Germinal center (tissue), 1 donor: ENCODE measurements around the gene IRF2BP1.

Source experiments
- DNase-seq: peaks from one replicate; pipeline ENCODE4 v3.0.0; 2012; ENCODE audit warnings: mixed read lengths, low spot score

Gene IRF2BP1, protein sequence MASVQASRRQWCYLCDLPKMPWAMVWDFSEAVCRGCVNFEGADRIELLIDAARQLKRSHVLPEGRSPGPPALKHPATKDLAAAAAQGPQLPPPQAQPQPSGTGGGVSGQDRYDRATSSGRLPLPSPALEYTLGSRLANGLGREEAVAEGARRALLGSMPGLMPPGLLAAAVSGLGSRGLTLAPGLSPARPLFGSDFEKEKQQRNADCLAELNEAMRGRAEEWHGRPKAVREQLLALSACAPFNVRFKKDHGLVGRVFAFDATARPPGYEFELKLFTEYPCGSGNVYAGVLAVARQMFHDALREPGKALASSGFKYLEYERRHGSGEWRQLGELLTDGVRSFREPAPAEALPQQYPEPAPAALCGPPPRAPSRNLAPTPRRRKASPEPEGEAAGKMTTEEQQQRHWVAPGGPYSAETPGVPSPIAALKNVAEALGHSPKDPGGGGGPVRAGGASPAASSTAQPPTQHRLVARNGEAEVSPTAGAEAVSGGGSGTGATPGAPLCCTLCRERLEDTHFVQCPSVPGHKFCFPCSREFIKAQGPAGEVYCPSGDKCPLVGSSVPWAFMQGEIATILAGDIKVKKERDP

DNA sequence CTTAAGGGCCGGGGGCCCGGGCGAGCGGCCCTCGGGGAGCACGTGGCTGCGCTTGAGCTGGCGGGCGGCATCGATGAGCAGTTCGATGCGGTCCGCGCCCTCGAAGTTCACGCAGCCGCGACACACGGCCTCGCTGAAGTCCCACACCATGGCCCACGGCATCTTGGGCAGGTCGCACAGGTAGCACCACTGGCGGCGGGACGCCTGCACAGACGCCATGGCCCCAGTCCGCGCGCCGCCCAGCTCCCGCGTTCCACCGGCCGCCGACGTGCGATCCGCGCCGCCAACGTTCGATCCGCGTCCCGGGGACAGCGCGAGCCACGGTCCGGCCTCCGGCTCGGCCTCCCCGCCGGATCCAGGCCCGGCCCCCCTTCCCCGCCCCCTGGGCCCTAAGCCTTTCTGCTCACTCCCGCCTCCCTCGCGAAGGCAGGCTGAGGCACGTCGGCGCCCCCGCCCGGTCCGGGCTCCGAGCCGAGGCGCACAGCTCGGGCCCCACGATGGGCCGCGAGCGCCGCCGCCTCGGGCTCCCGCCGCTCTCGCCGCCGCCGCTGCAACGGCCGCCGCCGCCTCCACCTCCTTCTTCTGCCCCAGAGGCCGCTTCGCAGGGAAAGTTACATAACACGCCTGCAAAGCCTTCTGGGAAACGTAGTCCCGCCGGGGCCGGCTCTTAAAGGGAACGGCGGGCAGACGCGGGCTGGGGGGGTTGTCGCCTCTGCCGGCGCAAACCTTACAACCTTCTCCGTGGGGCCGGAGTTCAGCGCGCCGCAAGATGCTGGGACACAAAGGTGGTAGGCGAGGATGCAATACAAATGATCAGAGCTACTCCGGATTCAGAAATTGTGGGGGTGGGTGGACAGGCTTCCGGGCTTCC lies at the start of gene IRF2BP1:
Gene IRF2BP1, minus strand, starts transcription at position 586 of the 871 bp plus-strand sequence. Its CDS starts 367 bp downstream, at position 219.
- peak; percentile 91 for DNase-seq

DNA sequence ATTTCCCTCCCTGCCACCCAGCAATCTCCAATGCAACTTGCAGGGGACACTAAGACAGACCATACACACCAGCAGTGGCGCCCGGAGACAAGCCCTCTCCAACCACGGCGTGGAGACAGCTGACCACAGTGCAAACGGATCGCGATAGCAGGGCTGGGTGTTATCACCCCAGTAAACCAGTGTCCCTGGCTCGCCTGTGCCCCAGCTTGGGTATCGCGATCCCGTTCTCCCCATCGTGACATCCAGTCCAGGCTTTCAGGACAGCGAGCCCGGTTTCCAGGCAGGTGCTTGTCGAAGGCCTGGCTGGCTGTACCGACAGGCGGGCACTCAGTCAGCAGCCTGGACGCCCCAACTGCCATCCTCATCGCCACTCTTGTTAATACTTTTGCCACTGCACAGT lies 49.3 kb upstream of the IRF2BP1 start:
- no peak for DNase-seq

DNA sequence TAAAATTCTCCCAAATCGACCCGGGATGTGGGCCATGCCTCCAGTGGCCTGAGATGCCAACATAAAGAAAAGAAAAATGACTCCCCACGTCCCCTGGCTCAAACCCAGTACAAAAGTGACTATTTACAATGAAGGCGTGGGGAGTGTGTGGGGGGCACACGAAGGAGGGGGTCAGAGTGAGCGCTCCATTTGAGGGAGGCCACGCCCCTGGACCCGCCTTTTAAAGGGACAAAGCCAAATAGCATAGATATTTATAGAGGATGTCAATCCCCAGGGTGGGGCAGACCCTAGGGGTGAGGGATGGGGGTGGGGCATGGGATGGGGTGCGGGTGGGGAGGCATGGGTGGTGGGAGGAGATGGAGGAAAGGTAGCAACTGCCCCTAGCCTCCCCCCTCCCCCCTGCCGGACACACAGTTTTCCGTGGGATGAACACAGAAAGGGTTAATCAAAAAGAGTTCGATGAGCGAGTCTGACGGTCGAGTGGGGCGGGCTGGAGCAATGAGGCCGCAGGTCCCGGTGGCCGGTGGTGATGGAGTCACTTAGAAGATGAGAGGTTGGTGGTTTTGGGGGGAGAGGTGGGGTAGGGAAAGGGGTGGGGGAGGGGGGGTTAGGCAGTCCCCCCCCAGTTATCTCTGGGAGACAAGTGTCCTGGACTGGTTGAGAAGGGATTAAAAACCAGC lies 48.8 kb upstream of the IRF2BP1 start:
- no peak for DNase-seq

DNA sequence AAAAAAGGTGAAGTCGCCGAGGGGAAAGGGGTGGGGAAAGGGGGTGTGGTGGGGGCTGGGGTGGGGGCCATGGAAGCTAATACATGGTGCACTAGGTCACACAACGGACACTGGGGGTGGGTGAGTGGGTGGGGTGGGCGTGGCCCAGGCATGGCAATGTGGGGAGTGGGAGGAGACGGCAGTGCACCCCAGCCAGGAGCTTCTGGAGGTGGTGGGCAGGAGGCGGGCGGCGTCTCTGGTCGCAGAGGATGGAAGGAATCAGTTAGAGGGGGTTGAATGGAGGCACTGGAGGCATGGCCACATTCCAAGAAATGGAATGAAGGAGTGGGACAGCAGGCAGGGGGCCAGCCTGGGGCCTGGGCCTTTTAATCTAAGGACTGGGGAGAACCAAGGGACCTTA lies 47.8 kb upstream of the IRF2BP1 start:
- DNase-seq, result no peak

DNA sequence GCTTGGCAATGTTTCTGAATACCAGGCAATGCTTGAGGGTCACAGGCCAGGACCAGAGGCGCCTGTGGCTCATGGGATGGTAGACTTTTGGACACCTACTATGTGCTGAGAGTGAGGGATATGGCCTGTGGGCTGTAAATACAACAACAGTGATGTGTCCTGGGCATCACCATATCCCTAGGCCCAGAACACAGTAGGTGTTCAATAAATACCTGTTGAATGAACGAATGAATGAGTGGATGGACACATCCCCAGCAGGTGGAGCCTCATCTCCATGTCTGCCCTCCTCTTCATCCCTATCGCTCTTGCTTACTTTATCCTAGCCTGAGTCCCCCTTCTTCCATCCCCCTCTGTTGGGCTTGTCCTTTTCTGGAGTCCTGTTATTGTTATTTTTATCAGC lies 45.1 kb upstream of the IRF2BP1 start:
- no peak for DNase-seq

DNA sequence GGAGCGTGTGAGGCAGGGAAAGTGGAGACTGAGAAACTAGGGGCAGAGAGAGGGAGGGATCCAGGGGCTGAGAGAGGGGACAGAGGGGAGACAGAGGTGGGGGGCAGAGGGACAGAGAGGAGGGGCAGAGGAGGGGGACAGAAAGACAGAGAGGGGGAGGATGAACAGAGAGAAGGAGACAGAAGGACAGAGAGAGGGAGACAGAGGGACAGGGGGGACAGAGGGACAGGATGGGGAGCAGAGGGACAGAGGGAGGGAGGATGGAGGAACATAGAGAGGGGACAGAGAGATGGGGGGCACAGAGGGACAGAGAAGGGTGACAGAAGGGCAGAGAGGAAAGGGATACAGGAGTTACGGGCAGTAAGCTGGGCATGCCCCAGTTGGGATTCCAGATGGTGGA lies 43.3 kb upstream of the IRF2BP1 start:
- DNase-seq, result no peak

DNA sequence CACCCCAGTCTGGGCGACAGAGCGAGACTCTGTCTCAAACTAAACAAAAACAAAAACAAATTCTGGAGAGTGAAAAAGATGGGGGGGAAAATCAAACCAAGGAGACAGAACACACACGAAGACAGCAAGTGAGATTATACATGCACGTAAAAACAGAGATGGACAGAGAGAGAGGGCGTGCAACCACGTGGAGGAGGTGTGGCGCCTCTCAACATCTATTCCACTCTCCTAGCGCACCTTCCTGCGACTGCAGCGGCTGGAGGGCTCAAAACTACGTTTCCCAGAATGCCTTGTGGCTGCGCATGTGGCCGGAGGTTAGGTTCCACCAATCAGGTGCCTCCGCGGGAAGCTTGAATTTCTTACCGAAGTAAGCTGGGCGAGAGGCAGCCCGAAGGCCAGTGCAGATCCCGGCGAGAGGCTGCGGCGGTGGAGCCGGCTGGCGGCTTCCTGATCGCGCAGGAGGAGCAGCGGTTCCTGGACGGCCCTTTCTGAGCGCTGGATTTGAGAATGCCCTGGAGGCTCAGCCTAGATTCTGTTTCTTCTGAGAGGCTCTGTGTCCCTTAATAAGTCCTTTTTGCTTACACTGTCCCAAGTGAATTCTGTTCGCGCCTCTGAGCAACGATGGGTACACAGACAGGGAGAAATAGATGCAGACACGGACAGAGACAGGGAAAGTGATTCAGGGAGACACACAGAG lies 41.8 kb upstream of the IRF2BP1 start:
- peak; percentile 99 for DNase-seq

DNA sequence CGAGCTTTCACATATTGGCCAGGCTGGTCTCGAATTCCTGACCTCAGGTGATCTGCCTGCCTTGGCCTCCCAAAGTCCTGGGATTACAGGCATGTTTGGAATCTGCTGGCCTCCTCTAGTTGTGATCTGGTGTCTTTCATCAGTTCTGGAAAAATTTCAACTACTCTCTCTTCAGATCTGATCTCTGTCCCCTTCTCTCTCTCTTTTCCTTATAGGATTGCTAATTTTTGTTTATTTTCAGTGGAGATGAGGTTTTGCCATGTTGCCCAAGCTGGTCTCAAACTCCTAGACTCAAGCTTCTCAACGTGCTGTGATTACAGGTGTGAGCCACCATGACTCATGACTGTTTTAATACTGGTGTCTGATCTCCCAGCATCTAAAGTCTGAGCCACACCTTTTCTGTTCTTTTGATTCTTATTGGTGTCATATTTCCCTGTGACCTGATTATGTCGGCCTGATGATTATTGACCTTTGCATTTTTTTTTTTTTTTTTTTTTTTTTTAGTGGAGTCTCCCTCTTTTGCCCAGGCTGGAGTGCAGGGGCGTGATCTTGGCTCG lies 39.0 kb upstream of the IRF2BP1 start:
- no peak for DNase-seq

DNA sequence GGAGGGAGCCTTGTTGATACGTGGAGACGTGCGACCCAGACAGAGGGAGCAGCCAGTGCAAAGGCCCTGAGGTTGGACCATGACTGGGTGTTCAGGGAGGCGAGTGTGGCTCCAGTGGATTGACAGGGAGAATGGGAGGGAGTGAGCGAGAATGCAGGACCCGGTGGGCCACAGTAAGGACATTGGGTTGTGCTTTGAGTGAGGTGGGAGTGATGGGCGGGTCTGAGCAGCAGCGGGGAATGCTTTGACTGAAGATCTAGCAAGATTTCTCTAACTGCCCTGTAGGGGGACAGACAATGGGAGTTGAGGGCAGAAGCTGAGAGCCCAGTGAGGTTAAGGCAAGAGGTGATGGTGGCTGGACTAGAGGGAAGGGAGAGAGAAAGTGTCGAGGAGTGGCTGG lies 36.3 kb upstream of the IRF2BP1 start:
- DNase-seq, result peak; percentile 30

DNA sequence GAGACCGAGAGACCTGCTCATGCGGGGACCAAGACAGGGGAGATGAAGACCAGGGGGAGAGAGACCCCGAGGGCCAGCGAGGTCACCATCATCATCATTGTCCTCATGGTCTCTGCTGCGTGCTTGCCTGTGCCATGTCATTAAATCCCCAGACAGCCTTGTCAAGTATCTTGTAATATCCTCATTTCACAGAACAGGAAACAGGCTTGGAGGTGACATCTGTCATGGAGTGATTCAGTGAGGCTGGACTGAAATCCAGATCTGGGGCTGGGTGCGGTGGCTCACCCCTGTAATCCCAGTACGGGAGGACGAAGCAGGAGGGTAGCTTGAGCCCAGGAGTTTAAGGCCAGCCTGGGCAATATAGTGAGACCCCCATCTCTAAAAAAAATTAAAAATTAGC lies 34.5 kb upstream of the IRF2BP1 start:
- no peak for DNase-seq

DNA sequence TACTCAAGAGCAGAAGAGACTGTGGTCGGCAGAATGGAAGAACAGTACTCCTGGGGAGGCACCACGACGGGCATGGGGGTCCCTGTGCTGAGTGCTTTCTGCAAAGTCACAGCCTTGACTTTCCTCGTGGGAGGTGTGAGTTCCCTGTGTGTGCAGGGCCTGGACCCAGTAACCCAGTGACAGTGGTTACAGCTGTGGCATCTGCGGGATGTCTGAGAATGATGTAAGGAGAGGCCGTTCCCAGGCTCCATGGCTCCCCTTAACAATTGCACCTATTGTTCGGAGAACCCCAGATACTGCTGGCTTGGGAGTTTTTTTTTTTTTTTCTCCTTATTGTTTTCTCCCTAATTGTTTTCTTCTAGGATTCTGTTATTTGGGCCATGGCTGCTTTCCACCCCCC lies 33.7 kb upstream of the IRF2BP1 start:
- no peak for DNase-seq

DNA sequence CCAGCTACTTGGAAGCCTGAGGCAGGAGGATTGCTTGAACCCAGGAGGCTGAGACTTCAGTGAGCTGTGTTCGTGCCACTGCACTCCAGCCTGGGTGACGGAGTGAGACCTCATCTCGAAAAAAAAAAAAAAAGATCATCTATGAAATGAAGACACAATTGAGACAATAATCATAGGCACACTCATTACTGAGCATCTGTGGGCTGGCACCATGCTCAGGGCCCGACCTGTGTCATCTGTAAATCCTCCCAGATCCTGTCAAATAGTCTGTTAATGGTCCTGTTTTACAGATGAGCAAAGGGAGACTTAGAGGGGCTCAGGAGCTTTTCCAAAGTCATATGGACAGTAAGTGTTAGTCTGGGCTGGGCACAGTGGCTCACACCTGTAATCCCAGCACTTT lies 32.8 kb upstream of the IRF2BP1 start:
- DNase-seq, result no peak

DNA sequence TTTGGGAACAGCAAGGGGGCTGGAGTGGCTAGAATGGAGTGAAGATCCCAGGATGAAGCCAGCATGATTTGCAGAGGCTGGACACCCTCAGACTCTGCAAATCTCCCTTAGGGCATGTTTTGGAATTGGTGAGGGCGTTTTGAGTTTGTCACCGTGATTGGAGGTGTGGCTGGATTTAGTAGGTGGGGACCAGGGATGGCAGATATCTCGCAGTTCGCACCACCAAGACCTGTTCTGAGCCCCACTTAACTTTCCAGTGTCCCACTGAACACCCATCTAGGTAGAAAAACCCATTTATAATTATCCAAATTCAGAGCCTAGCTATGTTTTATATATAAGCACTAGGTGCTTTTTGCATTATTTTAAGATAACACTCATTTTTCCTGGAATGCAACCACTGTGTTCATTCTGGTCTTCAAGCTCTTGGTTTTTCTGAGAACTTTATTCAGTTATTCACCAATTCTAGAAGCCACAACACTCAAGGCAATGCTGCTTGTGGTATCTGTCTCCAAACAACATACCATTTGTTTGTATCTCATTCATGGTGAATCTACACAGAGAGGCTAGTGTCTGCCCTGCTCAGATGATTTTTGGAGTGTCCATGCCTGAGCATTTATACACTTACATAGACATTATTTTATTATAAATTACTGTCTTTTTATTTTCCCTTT lies 31.6 kb upstream of the IRF2BP1 start:
- DNase-seq, result no peak

DNA sequence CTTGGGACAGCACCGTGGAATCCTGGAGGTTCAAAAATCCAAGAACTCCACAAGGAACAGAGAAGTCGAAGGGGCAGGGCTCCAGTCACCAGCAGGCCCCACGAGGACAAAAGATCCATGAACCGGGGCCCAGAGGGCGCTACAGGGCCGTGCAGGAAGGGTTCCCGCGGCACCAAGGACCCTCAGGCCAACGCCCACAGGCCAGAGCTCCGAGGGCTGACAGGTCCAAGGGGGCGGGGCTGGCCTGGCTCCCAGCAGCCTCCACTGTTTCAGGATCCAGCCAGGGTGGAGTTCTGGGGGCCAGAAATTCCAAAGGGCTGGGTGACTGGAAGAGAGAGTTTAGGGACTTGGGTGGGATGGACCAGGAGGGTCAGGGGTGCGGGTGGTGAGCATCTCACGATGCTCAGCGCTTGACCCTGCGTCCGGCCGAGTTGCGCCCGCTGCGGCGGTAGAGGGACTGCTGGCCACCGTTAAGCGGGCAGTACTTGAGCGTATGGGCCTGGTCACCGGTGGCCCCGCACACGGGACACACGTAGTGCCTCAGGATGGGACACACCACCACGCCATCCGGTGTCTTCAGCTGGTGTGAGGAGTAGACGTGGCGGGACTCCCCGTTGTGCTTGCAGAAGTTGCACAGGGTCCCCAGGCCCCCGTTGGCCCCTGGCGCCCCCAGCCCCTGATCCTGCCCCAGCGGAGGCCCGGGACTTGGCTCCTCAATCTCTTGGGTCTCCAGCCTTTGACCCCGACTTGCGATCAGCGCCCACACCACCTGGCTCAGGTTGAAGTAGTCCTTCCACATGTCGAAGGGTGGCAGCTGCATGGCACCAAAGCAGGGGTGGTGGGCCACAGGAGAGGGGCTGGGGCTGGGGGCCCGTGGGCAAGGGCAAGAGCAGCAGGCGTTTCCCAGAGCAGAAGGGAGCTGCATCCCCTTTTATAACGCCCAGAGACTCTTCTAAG lies 28.2 kb upstream of the IRF2BP1 start, which contains the start of gene NANOS2:
Gene NANOS2, minus strand, starts transcription at position 905 of the 957 bp plus-strand sequence. Its CDS starts 85 bp downstream, at position 820.
- DNase-seq, result no peak

DNA sequence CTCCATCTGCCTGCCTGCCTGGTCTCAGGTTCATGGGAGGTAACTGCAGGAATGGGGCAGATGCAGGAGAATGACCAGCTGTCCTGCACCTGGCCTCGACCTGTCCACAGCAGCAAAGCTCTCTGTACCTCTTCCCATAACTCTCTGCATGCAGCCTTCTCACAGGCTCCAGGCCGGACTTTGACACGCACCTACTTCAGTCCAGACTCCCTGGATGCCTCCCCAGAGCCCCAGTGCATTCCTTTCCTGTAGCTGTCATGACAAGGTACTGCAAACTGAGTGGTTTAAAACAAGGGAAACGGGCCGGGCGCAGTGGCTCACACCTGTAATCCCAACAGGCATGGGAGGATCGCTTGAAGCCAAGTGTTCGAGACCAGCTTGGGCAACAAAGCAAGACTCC lies 25.4 kb upstream of the IRF2BP1 start:
- DNase-seq, result no peak

DNA sequence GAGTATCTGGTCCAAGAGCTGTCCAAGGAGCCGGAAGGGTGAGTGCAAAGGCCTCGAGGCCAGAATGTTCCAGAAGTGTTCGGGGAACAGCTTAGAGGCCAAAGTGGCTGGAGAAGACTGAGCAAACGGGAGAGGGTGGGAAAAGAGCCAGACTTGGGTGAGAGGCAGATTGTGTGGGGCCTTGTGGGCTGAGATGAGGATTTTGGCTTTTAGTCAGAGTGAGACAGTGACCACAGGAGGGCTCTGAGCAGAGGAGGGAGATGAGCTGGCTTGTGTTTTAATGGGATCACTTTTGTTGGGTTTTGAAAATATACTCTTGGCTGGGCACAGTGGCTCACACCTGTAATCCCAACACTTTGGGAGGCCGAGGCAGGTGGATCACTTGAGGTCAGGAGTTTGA lies 23.0 kb upstream of the IRF2BP1 start:
- DNase-seq, result no peak

DNA sequence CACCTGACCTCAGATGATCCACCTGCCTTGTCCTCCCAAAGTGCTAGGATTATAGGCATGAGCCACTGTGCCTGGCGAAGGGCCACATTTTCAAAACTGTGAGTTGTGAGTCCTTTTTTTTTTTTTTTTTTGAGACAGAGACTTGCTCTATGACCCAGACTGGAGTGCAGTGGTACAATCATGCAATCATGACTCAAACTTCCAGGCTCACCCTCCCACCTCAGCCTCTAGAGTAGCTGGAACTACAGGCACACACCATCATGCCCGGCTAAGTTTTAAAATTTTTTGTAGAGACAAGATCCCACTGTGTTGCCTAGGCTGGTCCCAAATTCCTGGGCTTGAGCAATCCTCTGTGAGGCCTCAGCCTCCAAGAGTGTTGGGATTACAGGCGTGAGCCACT lies 20.3 kb upstream of the IRF2BP1 start:
- no peak for DNase-seq

DNA sequence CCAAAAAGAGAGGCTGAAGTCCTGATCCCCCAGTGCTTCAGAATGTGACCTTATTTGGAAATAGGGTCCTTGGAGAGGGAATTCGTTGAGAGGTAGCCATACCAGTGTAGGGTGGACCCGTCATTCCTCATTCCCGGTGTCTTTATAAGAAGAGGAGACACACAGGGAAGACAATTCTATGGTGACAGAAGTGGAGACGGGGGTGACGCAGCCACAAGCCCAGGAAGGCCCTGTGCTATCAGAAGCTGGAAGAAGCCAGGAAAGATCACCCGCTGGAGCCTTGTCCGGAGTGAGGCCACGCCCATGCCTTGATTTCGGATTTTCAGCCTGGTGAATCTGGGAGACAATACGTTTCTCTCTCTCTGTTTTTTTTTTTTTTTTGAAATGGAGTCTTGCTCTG lies 19.1 kb upstream of the IRF2BP1 start:
- DNase-seq, result no peak
